ENCODE data around the gene TIMP2. TPM values are rescaled to one million over a fixed set of nuclear protein-coding genes. Genes with fewer than 3 reads are reported as not detected.

TIMP2 gene
- total RNA-seq, 2 experiments from 2014 or later = 0.54 TPM; not detected in 1

DNA sequence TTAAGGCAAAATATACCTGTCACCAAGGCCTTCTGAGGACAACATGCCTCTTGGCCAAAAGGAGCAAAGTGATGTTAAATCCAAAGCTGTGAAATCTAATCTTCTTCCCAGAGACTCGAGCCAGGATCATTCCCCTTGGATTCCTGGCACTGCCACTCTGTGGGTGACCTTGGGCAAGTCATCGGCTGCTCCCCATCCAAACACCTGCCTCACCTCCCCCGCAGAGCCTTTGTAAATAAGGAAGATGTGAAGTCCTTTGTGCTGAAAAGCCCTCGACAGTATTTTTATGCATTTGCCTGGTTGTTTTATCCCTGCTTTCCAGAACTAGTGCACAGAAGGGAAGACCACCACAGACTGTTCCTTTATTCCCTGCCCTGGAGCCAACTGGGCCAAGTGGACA lies 16.8 kb downstream of the TIMP2 start:
- Histone ChIP-seq H3K4me1 (ENCODE audit: insufficient read depth, low read length, poor library complexity, severe bottlenecking) (no peaks in the 10 kb centered on the region), H2AFZ (ENCODE audit: low read length) (no peak overlapping the region), H3K27ac (ENCODE audit: low read depth, low read length, poor library complexity, severe bottlenecking) (no peak overlapping the region), H3K36me3 (ENCODE audit: insufficient read depth, low read length) (no peaks in the 10 kb centered on the region), H3K79me2 (ENCODE audit: insufficient read depth, low read depth, low read length) (no peaks in the 10 kb centered on the region), H3K4me2 (ENCODE audit: low read length) (no peak overlapping the region), H3K9me3 (ENCODE audit: low read length) (no peaks in the 10 kb centered on the region), H3K4me3 (ENCODE audit: low read depth, low read length, poor library complexity, severe bottlenecking) (no peak overlapping the region), H3K9me2 (ENCODE audit: insufficient read depth, low read length) (no peaks in the 10 kb centered on the region), H4K20me1 (ENCODE audit: insufficient read depth, low read length) (no peaks in the 10 kb centered on the region)
- TF ChIP-seq EZH2phosphoT487 (IDR thresholded peaks at IDR 0.05; ENCODE audit: borderline replicate concordance, low read depth, low read length) = no peak
- TF ChIP-seq, protein P1, sequence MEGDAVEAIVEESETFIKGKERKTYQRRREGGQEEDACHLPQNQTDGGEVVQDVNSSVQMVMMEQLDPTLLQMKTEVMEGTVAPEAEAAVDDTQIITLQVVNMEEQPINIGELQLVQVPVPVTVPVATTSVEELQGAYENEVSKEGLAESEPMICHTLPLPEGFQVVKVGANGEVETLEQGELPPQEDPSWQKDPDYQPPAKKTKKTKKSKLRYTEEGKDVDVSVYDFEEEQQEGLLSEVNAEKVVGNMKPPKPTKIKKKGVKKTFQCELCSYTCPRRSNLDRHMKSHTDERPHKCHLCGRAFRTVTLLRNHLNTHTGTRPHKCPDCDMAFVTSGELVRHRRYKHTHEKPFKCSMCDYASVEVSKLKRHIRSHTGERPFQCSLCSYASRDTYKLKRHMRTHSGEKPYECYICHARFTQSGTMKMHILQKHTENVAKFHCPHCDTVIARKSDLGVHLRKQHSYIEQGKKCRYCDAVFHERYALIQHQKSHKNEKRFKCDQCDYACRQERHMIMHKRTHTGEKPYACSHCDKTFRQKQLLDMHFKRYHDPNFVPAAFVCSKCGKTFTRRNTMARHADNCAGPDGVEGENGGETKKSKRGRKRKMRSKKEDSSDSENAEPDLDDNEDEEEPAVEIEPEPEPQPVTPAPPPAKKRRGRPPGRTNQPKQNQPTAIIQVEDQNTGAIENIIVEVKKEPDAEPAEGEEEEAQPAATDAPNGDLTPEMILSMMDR (conservative IDR thresholded peaks at IDR 0.05; ENCODE audit: low read length) = no peak
- ChIA-PET POLR2A (interaction anchor here (0.6 kb wide), 1 partner anchor 39 kb away, joined by 4 read pairs; no protein-coding TSS in a partner anchor), CTCF (ENCODE audit: unreplicated experiment) (no interaction called here)
- intact Hi-C loops (cut with micrococcal nuclease; ENCODE audit: unreplicated experiment) = no loop called here
- no peak for DNase-seq (ENCODE audit: low spot score)
- BruUV-seq (replicated peaks) = no TSS peak

DNA sequence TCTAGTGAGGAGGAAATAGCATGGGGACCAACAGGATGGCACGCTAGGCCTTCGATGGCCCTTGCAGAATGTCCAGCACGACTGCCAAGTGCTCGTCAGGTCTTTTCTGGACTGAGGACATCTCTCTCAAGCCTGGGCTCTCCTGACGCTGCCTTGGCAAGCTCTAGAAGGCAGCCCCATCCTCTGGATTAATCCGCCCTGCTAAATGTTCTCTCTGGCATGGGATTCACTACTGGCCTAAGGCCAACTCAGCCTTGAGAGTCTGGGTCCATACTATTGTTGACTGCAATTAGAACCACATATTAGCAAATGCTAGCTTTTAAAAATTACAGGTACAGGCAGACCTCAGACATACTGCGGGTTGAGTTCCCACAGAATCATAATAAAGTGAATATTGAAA lies 19.6 kb downstream of the TIMP2 start:
- Histone ChIP-seq H3K4me2 (ENCODE audit: low read length) (no peak overlapping the region), H3K36me3 (ENCODE audit: insufficient read depth, low read length) (no peaks in the 10 kb centered on the region), H3K27ac (ENCODE audit: low read depth, low read length, poor library complexity, severe bottlenecking) (no peak overlapping the region), H4K20me1 (ENCODE audit: insufficient read depth, low read length) (no peaks in the 10 kb centered on the region), H3K79me2 (ENCODE audit: insufficient read depth, low read depth, low read length) (no peaks in the 10 kb centered on the region), H3K9me2 (ENCODE audit: insufficient read depth, low read length) (no peaks in the 10 kb centered on the region), H2AFZ (ENCODE audit: low read length) (no peak overlapping the region), H3K4me3 (ENCODE audit: low read depth, low read length, poor library complexity, severe bottlenecking) (no peak overlapping the region), H3K4me1 (ENCODE audit: insufficient read depth, low read length, poor library complexity, severe bottlenecking) (no peaks in the 10 kb centered on the region), H3K9me3 (ENCODE audit: low read length) (no peaks in the 10 kb centered on the region)
- intact Hi-C loops (cut with micrococcal nuclease; ENCODE audit: unreplicated experiment) = no loop called here
- POLR2A ChIA-PET = no interaction called here
- BruUV-seq (replicated peaks) = no TSS peak
- DNase-seq (ENCODE audit: low spot score) = no peak
- CTCF ChIA-PET (ENCODE audit: unreplicated experiment) = interaction anchor here (0.8 kb wide), 1 partner anchor 121 kb away, joined by 3 read pairs; no protein-coding TSS in a partner anchor
- no peak for TF ChIP-seq EZH2phosphoT487 (IDR thresholded peaks at IDR 0.05; ENCODE audit: borderline replicate concordance, low read depth, low read length)
- TF ChIP-seq, protein P1 (conservative IDR thresholded peaks at IDR 0.05; ENCODE audit: low read length) = no peak

DNA sequence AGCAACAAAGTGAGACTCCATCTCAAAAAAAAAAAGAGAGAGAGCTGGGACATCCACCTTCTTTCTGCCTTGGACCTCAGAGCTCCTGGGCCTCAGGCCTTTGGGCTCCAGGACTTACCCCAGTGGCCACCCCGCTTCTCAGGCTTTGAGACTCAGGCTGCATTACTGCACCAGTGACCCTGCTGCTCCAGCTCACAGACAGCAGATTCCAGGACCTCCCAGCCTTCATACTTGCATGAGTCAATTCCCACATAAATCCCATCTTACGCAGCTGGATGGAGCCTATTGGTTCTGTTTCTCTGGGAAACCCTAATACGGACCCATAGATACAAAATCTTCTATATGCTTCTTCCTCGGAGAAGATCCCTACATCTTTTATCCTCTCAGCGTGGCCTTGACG lies 20.1 kb downstream of the TIMP2 start:
- H3K4me2 ChIP-seq (ENCODE audit: low read length) = no peak overlapping the region
- intact Hi-C loops (cut with micrococcal nuclease; ENCODE audit: unreplicated experiment) = no loop called here
- no peak overlapping the region for H3K4me3 ChIP-seq (ENCODE audit: low read depth, low read length, poor library complexity, severe bottlenecking)
- DNase-seq (ENCODE audit: low spot score) = no peak
- H4K20me1 ChIP-seq (ENCODE audit: insufficient read depth, low read length) = no peaks in the 10 kb centered on the region
- POLR2A ChIA-PET = no interaction called here
- no peaks in the 10 kb centered on the region for H3K36me3 ChIP-seq (ENCODE audit: insufficient read depth, low read length)
- no peak overlapping the region for H2AFZ ChIP-seq (ENCODE audit: low read length)
- no peaks in the 10 kb centered on the region for H3K9me2 ChIP-seq (ENCODE audit: insufficient read depth, low read length)
- no peaks in the 10 kb centered on the region for H3K4me1 ChIP-seq (ENCODE audit: insufficient read depth, low read length, poor library complexity, severe bottlenecking)
- TF ChIP-seq, protein P1 (conservative IDR thresholded peaks at IDR 0.05; ENCODE audit: low read length) = no peak
- TF ChIP-seq EZH2phosphoT487 (IDR thresholded peaks at IDR 0.05; ENCODE audit: borderline replicate concordance, low read depth, low read length) = no peak
- CTCF ChIA-PET (ENCODE audit: unreplicated experiment) = interaction anchor here (0.8 to 1.0 kb wide), 2 partner anchors 8 to 122 kb away, joined by 3 read pairs; no protein-coding TSS in a partner anchor
- H3K27ac ChIP-seq (ENCODE audit: low read depth, low read length, poor library complexity, severe bottlenecking) = no peak overlapping the region
- H3K9me3 ChIP-seq (ENCODE audit: low read length) = no peaks in the 10 kb centered on the region
- H3K79me2 ChIP-seq (ENCODE audit: insufficient read depth, low read depth, low read length) = no peaks in the 10 kb centered on the region
- BruUV-seq (replicated peaks) = no TSS peak

Measured in OCI-LY7 (cell line).